Stomach (tissue), 4 donors: Measurements from ENCODE around the gene DLEC1.

Experiments
- CTCF ChIP-seq, 7 experiments: fragments of 450-650 bp in 4 of 7; fragments of 200-600 bp in 3 of 7; sonication (generic) in 3 of 7; IDR thresholded peaks; one replicate each; pipeline ENCODE4 v1.5.1; 2016 to 2019; ENCODE audit warnings: antibody characterized with exemption in 7 of 7, control low read depth in 2 of 7, mild to moderate bottlenecking in 1 of 7
- EP300 ChIP-seq: sonication (generic); formaldehyde crosslinking; IDR thresholded peaks from one replicate; pipeline ENCODE4 v1.6.1; 2017; ENCODE audit warnings: antibody characterized with exemption
- POLR2AphosphoS5 ChIP-seq, 3 donors: sonication (generic); formaldehyde crosslinking; IDR thresholded peaks; one replicate each; pipeline ENCODE4 v1.6.1; 2016; ENCODE audit warnings: antibody characterized with exemption in 3 of 3

- no peak for TF ChIP-seq CTCF (IDR thresholded peaks at IDR 0.05)
- no peak for TF ChIP-seq EP300
- no peak for TF ChIP-seq POLR2AphosphoS5 (IDR thresholded peaks at IDR 0.05)
These were observed 70.7 kb downstream of the DLEC1 start for GRCh38 chr3:38109580-38110313.
